Spleen (tissue), 7 donors: Measurements from ENCODE around the gene EXT2.

Experiments used
- POLR2A ChIP-seq, 3 donors: fragments of 450-650 bp; IDR thresholded peaks; one replicate each; pipeline ENCODE4 v1.5.1; 2017; ENCODE audit warnings: antibody characterized with exemption in 3 of 3, mild to moderate bottlenecking in 1 of 3
- POLR2AphosphoS5 ChIP-seq, 3 donors: sonication (generic); formaldehyde crosslinking; IDR thresholded peaks; one replicate each; pipeline ENCODE4 v1.5.1; 2017; ENCODE audit warnings: antibody characterized with exemption in 3 of 3
- TF ChIP-seq, protein P1 (sequence below), 11 experiments: fragments of 200-600 bp in 7 of 11; fragments of 450-650 bp in 4 of 11; sonication (generic) in 4 of 11; IDR thresholded peaks in 8 of 11; conservative IDR thresholded peaks in 3 of 11; 1 replicate in 7 of 11; 2 replicates in 4 of 11; pipeline versions ENCODE4 v1.4.0 to v1.8.0; 2016 to 2021; ENCODE audit warnings: antibody characterized with exemption in 11 of 11, inconsistent platforms in 4 of 11, mild to moderate bottlenecking in 1 of 11
- donor health status: DM: no; HTN: no; CAD: no; lungs with moderate emphysema.
- donor health status: DM: no; HTN: no; CAD: no.
- donor health status: DM: no; HTN: no; CAD: no.

- TF ChIP-seq POLR2A (IDR thresholded peaks at IDR 0.05) (no peak), POLR2AphosphoS5 (IDR thresholded peaks at IDR 0.05) (no peak)
- TF ChIP-seq, protein P1, sequence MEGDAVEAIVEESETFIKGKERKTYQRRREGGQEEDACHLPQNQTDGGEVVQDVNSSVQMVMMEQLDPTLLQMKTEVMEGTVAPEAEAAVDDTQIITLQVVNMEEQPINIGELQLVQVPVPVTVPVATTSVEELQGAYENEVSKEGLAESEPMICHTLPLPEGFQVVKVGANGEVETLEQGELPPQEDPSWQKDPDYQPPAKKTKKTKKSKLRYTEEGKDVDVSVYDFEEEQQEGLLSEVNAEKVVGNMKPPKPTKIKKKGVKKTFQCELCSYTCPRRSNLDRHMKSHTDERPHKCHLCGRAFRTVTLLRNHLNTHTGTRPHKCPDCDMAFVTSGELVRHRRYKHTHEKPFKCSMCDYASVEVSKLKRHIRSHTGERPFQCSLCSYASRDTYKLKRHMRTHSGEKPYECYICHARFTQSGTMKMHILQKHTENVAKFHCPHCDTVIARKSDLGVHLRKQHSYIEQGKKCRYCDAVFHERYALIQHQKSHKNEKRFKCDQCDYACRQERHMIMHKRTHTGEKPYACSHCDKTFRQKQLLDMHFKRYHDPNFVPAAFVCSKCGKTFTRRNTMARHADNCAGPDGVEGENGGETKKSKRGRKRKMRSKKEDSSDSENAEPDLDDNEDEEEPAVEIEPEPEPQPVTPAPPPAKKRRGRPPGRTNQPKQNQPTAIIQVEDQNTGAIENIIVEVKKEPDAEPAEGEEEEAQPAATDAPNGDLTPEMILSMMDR (IDR thresholded peaks at IDR 0.05 in 8 of 11, conservative IDR thresholded peaks at IDR 0.05 in 3 of 11), result no peak
These were observed 94.8 kb downstream of the EXT2 start for GRCh38 chr11:44189986-44190882.
